Activated T-helper 1 cell treated with anti-CD3 and anti-CD28 coated beads, Interleukin-2, amount 50 U/mL, for 16 hours (primary cell): ENCODE data around the gene ZNF202.
"Not testable (repeated sequence)": the region's sequence is repeated elsewhere in the genome, so short reads cannot be mapped to it uniquely, and the experiment has no call there.

Experiments
- DNase-seq, 2 donors: peaks; one replicate each; pipeline ENCODE4 v3.0.0-alpha.2; 2020; ENCODE audit warnings: low read depth in 1 of 2, low spot score in 1 of 2

ZNF202 gene

DNA sequence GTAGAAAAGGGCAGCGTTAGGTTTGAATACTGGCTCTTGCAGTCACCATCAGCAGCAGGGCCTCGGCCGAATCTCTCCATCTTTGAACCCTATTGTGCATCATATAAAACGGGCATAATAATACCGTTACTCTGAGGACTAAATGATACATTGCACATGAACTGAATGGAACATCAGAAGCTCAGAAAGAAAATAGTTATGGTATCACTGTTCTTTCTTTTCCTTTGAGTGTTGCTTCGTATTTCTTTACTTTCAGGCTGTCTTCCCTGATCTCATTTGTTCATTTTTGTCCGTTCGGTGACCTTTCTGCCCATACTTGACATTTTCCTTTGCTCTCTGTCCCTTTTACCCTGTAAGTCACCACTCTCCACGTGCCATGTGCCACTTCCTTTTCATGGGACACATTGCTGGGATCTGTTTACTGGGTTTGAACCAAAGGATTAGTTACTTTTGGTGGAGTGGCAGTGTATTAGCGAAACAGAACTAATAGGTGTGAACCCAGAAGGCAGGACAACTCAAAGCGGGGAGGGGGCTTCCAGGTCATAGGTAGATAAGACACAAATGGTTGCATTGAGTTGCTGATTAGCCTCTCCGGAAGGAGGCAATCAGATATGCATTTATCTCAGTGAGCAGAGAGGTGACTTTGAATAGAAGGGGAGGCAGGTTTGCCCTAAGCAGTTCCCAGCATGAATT, 717 bp upstream of the ZNF202 start:
- DNase-seq, result no peak

- no peak for DNase-seq
These were observed 687 bp downstream of the ZNF202 start for GRCh38 chr11:123740787-123741158.

DNA sequence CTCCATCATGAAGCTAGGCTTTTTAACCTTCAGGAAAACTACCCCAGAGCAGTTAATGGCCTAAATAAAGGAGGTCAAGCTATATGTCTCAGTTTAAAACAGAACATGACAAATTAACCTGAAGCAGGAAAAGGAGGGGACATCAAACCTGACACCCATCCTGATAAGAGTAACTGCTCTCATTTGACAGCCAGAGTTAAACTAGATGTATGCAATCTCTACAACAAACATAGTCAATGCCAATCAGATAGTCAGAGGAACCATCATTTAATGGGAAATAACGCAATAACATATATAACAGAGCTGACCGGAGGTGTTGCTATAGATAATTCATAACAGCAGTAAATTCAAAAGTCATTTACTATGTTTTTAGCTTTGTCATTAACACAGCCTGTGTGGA, 3.1 kb downstream of the ZNF202 start:
- no peak for DNase-seq

GRCh38 chr11:123736769-123737168, 4.7 kb downstream of the ZNF202 start:
- no peak for DNase-seq

GRCh38 chr11:123729602-123730001, 11.9 kb downstream of the ZNF202 start:
- no peak for DNase-seq

DNA sequence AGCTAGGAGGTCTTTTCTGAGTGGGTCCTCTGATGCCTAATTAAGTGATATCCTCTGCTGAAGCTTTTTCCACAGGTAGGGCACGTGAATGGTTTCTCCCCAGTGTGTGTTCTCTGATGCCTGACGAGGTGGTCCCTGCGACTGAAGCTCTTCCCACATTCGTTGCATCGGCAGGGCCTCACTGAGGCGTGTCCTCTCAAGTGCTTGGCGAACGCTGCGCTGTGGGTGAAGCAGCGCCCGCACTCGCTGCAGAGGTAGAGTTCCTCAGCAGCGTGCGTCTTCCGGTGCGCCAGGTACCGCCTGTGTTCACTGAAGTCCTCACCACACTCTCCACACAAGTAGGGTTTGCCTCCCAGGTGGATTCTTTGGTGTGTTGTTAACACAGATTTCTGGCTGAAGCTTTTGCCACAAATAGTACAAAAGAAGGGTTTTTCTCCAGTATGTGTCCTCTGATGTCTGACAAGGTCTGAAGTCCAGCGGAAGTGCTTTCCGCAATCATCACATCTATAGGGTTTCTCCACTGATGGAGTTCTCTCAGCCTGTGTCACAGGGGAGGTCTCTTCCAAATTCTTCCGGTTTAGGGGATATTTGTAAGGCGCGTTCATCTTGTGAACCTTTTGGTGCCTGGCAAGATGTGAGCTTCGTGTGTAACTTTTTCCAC, 15.3 kb downstream of the ZNF202 start:
- no peak for DNase-seq

GRCh38 chr11:123719452-123719851, 22.0 kb downstream of the ZNF202 start:
- DNase-seq, result no peak

- DNase-seq, result no peak
These were observed 23.0 kb downstream of the ZNF202 start for GRCh38 chr11:123718469-123718868.

DNA sequence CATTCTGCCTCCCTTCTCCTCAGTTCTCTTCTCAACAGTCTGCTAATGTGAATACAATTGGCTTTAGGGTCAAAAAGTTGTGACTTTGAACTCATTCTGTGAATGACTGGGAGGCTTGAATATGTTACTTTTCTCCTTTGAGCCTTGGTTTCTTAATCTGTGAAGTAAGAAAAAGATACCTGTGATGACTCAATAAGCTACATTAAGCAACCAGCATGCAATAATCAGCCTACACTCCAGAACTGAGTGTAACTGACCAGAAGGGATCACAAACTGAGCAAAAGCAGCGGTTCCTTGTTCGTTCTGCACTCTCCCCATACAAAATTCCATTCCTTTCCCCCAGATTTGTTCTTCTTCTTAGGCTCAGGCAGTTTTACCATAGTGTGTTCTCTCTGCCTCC, 23.4 kb downstream of the ZNF202 start:
- DNase-seq, result no peak

- DNase-seq, result not testable (repeated sequence)
These were observed 28.8 kb downstream of the ZNF202 start for GRCh38 chr11:123712627-123713026.

GRCh38 chr11:123707606-123708205, 33.8 kb downstream of the ZNF202 start:
- DNase-seq, result peak in 1 of 2 donors; percentile 27

GRCh38 chr11:123707206-123707605, 34.3 kb downstream of the ZNF202 start:
- DNase-seq, result no peak

DNA sequence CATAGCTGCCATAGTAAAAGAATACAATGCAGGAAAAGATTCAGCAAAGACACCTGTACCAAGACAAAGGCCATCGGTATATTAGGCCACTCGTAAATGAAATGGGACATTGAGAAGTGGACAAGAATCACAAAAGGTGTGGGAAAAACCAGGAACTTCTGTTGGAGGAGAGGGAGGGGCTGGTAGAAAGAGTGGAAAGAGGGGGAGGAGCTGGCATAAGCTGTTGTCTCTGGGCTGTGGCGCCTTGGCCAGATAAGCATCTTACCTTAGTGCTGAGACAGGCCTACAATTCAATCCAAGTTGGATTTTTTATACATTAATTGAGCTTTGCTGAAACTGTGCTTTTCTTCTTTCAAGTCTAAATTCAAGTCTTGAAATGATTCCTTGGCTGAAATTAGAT, 37.1 kb downstream of the ZNF202 start:
- no peak for DNase-seq

DNA sequence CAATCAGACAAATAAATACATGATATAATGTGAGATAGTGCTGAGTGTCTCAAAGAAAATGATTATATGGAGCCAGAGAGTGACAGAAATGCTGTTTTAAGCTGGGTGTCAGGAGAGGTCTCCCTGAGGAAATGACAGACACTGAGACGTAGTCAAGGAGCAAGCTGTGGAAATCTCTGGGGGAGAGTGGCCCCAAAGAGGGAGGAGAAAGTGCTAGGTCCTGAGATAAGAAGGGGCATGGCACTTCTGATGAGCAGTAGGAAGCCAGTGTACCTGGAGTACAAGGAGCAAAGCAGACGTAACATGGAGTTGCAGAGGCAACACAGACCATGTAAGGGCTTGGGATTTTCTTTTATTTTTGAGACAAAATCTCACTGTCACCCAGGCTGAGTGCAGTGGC, 38.8 kb downstream of the ZNF202 start:
- DNase-seq, result no peak

- no peak for DNase-seq
These were observed 39.3 kb downstream of the ZNF202 start for GRCh38 chr11:123702139-123702538.

DNA sequence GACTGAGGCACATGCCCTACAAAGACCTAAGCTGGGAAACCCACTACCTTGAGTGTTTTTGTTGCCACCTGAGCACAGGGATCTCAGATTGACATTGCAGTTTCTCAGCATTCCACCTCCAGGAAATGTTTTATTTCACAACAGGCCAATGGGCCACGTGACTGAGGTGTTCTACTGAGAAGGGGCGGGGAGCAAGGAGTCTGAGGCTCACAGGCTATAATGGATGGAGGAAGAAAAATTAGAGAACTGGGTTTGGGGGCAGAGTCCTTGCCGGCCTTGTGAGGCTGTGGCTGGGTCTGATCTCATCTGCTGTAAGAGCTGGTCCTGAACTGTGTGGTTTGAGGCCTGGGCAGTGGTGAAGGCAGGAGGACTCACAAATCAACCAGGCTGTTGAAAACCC, 40.7 kb downstream of the ZNF202 start:
- no peak for DNase-seq

- DNase-seq, result no peak
These were observed 42.8 kb downstream of the ZNF202 start for GRCh38 chr11:123698546-123699127.

DNA sequence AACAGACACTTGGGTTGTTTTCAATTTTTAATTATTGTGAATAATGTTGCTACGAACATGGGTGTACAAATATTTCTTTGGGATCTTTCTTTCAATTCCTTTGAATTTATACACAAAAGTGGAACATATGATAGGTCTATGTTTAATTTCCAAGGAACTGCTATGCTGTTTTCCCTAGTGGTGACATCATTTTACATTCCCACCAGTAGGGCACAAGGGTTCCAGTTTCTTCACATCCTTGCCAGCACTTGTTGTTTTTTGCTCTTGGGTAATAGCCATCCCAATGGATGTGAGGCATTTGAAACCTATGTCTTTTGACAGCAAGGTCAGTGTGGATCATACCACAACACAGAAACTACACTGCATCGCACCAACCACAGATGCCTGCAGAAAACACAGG, 45.3 kb downstream of the ZNF202 start:
- DNase-seq, result no peak

- no peak for DNase-seq
These were observed 46.2 kb downstream of the ZNF202 start for GRCh38 chr11:123695231-123695630.

DNA sequence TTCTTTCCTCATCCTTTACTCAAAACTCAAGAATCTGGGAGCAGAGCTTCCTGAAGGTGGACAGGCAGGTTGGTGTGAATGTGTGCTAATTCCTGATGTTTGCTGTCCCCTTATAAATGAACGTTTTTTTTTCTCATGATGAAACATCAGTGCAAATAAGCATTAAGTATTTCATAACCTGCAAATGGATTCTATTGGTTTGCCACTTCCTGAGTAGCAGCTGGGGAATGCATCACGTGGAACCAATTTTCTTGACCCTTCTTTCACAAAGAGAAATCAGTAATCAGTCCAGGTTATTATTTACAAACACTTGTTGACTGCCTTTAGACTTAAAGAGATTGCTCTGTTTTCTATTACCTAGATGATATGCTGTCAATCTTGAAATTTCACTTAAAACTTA, 46.9 kb downstream of the ZNF202 start:
- DNase-seq, result no peak

DNA sequence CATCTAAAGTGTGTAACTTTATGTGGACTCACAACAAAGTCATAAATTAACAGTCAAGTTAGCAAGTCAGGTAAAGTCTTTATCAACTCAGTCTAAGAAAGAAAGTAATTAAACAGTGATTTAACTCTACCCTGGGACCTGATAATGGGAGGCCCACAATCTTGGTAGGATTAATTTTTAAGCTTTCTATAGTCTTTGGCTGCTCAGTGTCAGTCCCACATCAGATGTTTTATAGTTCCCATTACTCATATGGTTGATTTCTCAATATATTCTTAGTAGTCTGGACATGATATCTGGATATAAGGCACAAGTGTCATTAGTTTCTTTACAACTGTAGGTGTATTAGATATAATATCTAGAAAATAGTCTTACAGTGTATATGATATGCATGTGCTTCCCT, 48.5 kb downstream of the ZNF202 start:
- no peak for DNase-seq

DNA sequence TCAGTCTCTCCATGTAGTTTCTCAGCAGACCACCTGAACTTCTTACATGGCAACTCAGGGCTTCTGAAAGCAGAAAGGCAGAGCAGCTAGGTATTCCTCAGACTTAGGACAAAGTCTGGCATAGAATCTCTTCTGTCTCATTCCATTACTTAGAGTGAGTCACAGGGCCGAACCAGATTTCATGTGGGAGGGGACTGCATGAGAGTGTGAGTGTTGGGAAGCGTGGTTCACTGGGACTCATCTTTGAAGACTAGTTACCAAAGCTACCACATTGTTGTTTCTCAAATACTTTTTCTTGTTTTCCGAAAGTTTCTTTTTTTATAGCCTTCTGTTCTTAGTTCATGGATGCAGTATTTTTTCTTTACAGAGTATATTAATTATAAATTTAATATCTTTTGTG, 51.0 kb downstream of the ZNF202 start:
- no peak for DNase-seq
